Skeletal muscle tissue (tissue), 1 donor: ENCODE results near the gene BCL11B. TPM values are rescaled to one million over a fixed set of nuclear protein-coding genes. Genes with fewer than 3 reads are reported as not detected.

Experiments
- total RNA-seq: library from RNA; depleted of rRNA; stranded (reverse); fragments of >200 nt; gene quantifications from one replicate; pipeline ENCODE4 v1.2.3, GENCODE V29; 2014

Gene BCL11B
- total RNA-seq, 1 donor from 2014 or later: 1.0 TPM

Other genes starting within 250 kb of the BCL11B start
- 112 TPM for gene SETD3, start 208.7 kb upstream of the BCL11B start, total RNA-seq
- gene CCNK, start 209.2 kb upstream of the BCL11B start, total RNA-seq: 19.8 TPM